ENCODE results near the gene LPXN.
A peak's percentile ranks its signal among the peaks of the same experiment; 100 is the strongest.

- TF ChIP-seq POLR2A (IDR thresholded peaks at IDR 0.05): no peak
- TF ChIP-seq, protein P1, sequence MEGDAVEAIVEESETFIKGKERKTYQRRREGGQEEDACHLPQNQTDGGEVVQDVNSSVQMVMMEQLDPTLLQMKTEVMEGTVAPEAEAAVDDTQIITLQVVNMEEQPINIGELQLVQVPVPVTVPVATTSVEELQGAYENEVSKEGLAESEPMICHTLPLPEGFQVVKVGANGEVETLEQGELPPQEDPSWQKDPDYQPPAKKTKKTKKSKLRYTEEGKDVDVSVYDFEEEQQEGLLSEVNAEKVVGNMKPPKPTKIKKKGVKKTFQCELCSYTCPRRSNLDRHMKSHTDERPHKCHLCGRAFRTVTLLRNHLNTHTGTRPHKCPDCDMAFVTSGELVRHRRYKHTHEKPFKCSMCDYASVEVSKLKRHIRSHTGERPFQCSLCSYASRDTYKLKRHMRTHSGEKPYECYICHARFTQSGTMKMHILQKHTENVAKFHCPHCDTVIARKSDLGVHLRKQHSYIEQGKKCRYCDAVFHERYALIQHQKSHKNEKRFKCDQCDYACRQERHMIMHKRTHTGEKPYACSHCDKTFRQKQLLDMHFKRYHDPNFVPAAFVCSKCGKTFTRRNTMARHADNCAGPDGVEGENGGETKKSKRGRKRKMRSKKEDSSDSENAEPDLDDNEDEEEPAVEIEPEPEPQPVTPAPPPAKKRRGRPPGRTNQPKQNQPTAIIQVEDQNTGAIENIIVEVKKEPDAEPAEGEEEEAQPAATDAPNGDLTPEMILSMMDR (IDR thresholded peaks at IDR 0.05): peak in 5 of 6 experiments; percentile 52 to 61 (median 55)
Observed at GRCh38 chr11:58524232-58525036, 51.2 kb downstream of the LPXN start.
